ENCODE data around the gene ERC1.

Gene ERC1

DNA sequence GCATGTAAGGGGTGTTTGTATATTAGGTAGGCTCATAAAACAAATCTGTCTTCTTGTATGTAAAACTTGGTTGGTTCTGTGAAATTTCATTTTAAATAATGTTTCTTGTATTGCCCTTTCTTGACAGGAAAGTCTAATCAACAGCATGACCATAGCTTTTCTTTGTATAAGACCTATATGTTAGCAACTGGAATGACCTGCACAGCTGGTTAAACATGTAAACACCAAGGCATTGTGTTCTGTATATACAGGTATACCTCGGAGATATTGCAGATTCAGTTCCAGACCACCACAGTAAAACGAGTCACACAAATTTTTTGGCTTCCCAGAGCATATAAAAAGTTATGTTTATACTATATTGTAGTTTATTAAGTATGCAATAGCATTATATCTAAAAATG, 183.6 kb downstream of the ERC1 start:
- ChIA-PET POLR2A (no interaction called here), CTCF (interaction anchor here (0.7 to 1.3 kb wide), 2 partner anchors 12 kb away, joined by 3 read pairs; no protein-coding TSS in a partner anchor)
- TF ChIP-seq CTCF (IDR thresholded peaks at IDR 0.05; ENCODE audit: insufficient read depth, low read length, missing control alignments) = no peak
- H3K4me3 ChIP-seq (ENCODE audit: low read depth, low read length) = no peak overlapping the region
- no peak for DNase-seq (ENCODE audit: low read depth, low spot score)

DNA sequence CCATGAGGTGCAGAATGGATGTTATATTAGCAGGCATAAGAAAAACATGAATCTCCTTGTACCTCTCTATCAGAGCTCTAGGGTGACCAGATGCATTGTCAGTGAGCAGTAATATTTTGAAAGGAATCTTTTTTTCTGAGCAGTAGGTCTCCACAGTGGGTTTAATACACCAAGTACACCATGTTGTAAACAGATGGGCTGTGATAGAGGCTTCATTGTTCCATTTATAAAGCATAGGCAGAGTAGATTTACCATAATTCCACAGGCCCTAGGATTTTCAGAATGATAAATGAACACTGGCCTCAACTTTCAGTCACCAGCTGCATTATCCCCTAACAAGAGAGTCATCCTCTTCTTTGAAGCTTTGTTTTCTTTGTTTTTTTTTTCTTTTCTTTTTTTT, 185.2 kb downstream of the ERC1 start:
- no peak for TF ChIP-seq CTCF (IDR thresholded peaks at IDR 0.05; ENCODE audit: insufficient read depth, low read length, missing control alignments)
- DNase-seq (ENCODE audit: low read depth, low spot score) = no peak
- ChIA-PET POLR2A (no interaction called here), CTCF (no interaction called here)
- no peak overlapping the region for H3K4me3 ChIP-seq (ENCODE audit: low read depth, low read length)

DNA sequence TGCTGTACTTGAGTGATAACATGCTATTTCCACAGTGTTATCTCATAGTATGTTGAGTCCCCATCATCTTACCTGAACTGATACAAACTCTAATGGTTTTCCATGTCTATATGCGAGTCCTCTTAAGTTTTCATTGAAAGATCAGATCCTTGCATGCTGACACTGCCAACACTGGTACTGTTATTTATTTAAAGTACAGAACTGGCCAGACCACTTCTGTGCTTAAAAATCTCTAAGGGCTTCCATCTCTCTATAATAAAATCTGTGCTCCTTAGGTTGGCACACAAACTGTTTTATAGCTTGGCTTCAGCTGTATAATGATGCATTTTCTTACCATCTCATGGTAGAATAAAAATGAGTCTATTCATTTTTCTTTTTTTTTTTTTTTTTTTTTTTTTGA, 188.1 kb downstream of the ERC1 start:
- POLR2A ChIA-PET = no interaction called here

GRCh38 chr12:1182069-1182468, 191.0 kb downstream of the ERC1 start:
- no peak for DNase-seq (ENCODE audit: low read depth, low spot score)
- TF ChIP-seq CTCF (IDR thresholded peaks at IDR 0.05; ENCODE audit: insufficient read depth, low read length, missing control alignments) = no peak
- H3K4me3 ChIP-seq (ENCODE audit: low read depth, low read length) = no peak overlapping the region
- ChIA-PET CTCF (interaction anchor here (0.7 to 1.7 kb wide), 6 partner anchors 15 to 401 kb away, joined by 3 to 7 read pairs (median 4); no protein-coding TSS in a partner anchor), POLR2A (interaction anchor here (0.5 kb wide), 1 partner anchor 401 kb away, joined by 3 read pairs; no protein-coding TSS in a partner anchor)

More for the DNA sequence above, 188.1 kb downstream of the ERC1 start:
- no peak overlapping the region for H3K4me3 ChIP-seq (ENCODE audit: low read depth, low read length)
- CTCF ChIA-PET = interaction anchor here (0.8 kb wide), 1 partner anchor 9 kb away, joined by 3 read pairs; no protein-coding TSS in a partner anchor
- no peak for TF ChIP-seq CTCF (IDR thresholded peaks at IDR 0.05; ENCODE audit: insufficient read depth, low read length, missing control alignments)
- no peak for DNase-seq (ENCODE audit: low read depth, low spot score)

DNA sequence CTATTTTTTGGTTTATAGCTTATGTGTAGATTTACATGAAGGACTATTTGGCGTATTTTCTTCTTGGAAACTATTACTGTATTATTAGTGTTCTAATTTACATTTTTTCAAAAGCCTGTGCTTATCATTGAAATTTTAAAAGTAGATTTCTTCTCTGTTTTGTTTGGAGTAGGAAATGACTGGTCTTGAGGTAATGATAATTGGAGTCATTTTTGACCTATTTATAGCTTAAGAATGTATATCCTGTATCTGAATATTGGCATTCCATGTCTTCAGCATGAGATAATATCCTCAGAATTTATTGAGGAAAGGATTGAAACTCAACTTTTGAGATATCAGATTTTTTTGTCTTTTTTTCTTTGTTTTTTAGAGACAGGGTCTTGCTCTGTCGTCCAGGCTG, 193.4 kb downstream of the ERC1 start:
- no peak overlapping the region for H3K4me3 ChIP-seq (ENCODE audit: low read depth, low read length)
- ChIA-PET CTCF (interaction anchor here (1.3 kb wide), 1 partner anchor 66 kb away, joined by 4 read pairs; no protein-coding TSS in a partner anchor), POLR2A (no interaction called here)
- DNase-seq (ENCODE audit: low read depth, low spot score) = no peak
- TF ChIP-seq CTCF (IDR thresholded peaks at IDR 0.05; ENCODE audit: insufficient read depth, low read length, missing control alignments) = no peak

DNA sequence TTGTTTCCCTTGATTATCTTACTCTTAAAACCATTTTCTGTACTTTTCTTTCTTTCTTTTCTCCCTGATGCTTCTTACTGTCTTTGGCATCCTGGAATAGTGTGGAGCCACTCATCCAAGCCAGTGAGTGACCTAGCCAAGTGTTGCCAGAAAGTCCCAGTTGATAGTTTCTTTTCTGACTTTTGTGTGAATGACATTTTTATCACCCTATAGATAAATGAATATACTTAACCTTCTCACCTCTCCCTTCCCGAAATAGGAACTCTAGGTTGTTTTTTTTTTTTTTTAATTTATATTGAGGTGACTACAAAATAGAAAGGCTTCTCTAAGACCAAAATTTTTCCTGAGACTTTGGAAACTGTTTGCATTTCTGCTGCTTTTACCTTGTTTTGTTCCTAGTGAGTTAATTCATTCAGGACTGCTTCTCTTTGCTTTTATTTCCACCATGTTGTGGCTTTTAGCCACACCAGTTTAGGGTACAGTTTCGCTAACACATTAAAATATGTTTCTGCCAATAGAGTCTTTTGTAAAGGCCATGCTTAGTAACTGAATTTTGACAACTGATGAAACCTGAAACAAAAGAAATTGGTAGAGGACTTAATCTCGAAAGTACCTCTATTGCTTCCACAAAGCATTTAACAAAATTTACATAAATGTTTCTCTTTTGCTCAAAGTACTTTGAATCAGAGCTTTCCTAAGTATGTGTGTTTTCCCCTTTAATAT, 194.6 kb downstream of the ERC1 start:
- ChIA-PET CTCF (interaction anchor here (1.0 kb wide), 1 partner anchor 68 kb away, joined by 3 read pairs; no protein-coding TSS in a partner anchor), POLR2A (no interaction called here)
- no peak for TF ChIP-seq CTCF (IDR thresholded peaks at IDR 0.05; ENCODE audit: insufficient read depth, low read length, missing control alignments)
- H3K4me3 ChIP-seq (ENCODE audit: low read depth, low read length) = no peak overlapping the region
- no peak for DNase-seq (ENCODE audit: low read depth, low spot score)
